Neural cell (in vitro differentiated cells): Measurements from ENCODE around the gene CEP89. TPM values are rescaled to one million over a fixed set of nuclear protein-coding genes. Genes with fewer than 3 reads are reported as not detected.

Experiments used
- H2AFZ ChIP-seq: fragments of 200-600, 300-800 bp; sonication (generic), shearing (Covaris generic); 2 replicates; pipeline ENCODE4 v1.6.0; 2014; ENCODE audit warnings: low read depth, mild to moderate bottlenecking, antibody characterized with exemption, low read length, moderate library complexity
- H3F3A ChIP-seq: fragments of 200-600 bp; shearing (Covaris generic); 2 replicates; pipeline ENCODE4 v1.6.1; 2016; ENCODE audit warnings: mild to moderate bottlenecking, moderate library complexity, mixed read lengths, antibody characterized with exemption, low read length; ENCODE audit not compliant: insufficient read depth, poor library complexity, severe bottlenecking
- H3K27ac ChIP-seq: fragments of 200-600, 300-800 bp; sonication (generic), shearing (Covaris generic); 2 replicates; pipeline ENCODE4 v1.5.1; 2014; ENCODE audit warnings: mild to moderate bottlenecking, low read length, moderate library complexity
- H3K27me3 ChIP-seq: fragments of 300-800, 200-600 bp; sonication (generic), shearing (Covaris generic); 2 replicates; pipeline ENCODE4 v1.6.0; 2014; ENCODE audit warnings: mild to moderate bottlenecking, low read depth, low read length, moderate library complexity; ENCODE audit not compliant: insufficient read depth
- H3K36me3 ChIP-seq: fragments of 300-800, 200-600 bp; sonication (generic), shearing (Covaris generic); 2 replicates; pipeline ENCODE4 v1.5.1; 2014; ENCODE audit warnings: mild to moderate bottlenecking, antibody characterized with exemption, low read length, moderate library complexity; ENCODE audit not compliant: insufficient read depth
- H3K4me2 ChIP-seq: fragments of 300-800, 200-600 bp; sonication (generic), shearing (Covaris generic); 2 replicates; pipeline ENCODE4 v1.6.0; 2014; ENCODE audit warnings: mild to moderate bottlenecking, low read length
- H3K4me3 ChIP-seq: fragments of 300-800, 200-600 bp; sonication (generic), shearing (Covaris generic); 2 replicates; pipeline ENCODE4 v1.5.1; 2014; ENCODE audit warnings: mild to moderate bottlenecking, low read length, moderate library complexity
- H3K79me2 ChIP-seq: fragments of 200-600 bp; shearing (Covaris generic); replicated peaks from 2 replicates; pipeline ENCODE4 v1.6.0; 2014; ENCODE audit warnings: mild to moderate bottlenecking, low read length, moderate library complexity; ENCODE audit not compliant: insufficient read depth
- H3K9ac ChIP-seq: fragments of 300-800, 200-600 bp; sonication (generic), shearing (Covaris generic); 2 replicates; pipeline ENCODE4 v1.6.1; 2016; ENCODE audit warnings: mild to moderate bottlenecking, low read length, mixed read lengths
- H3K9me2 ChIP-seq: fragments of 200-600 bp; shearing (Covaris generic); 2 replicates; pipeline ENCODE4 v1.6.1; 2016; ENCODE audit warnings: mild to moderate bottlenecking, low read length, mixed read lengths; ENCODE audit not compliant: insufficient read depth
- H3K9me3 ChIP-seq: fragments of 200-600, 300-800 bp; sonication (generic), shearing (Covaris generic); 2 replicates; pipeline ENCODE4 v1.6.1; 2016; ENCODE audit warnings: mild to moderate bottlenecking, mixed run types, low read length, moderate library complexity, mixed read lengths
- H4K20me1 ChIP-seq: fragments of 200-600 bp; shearing (Covaris generic); 2 replicates; pipeline ENCODE4 v1.6.1; 2016; ENCODE audit warnings: mild to moderate bottlenecking, mixed run types; ENCODE audit not compliant: insufficient read depth
- EP300 ChIP-seq: fragments of 450-650 bp; conservative IDR thresholded peaks from 2 replicates; pipeline ENCODE4 v1.6.1; 2014; ENCODE audit warnings: antibody characterized with exemption, mild to moderate bottlenecking, moderate library complexity; ENCODE audit not compliant: poor library complexity, severe bottlenecking
- EZH2 ChIP-seq: fragments of 200-600, 300-800 bp; shearing (Covaris generic), sonication (generic); IDR thresholded peaks from 2 replicates; pipeline ENCODE4 v1.6.1; 2014; ENCODE audit warnings: antibody characterized with exemption, low read length, borderline replicate concordance, mild to moderate bottlenecking; ENCODE audit not compliant: insufficient read depth, poor library complexity, severe bottlenecking
- MXI1 ChIP-seq: fragments of 450-650 bp; conservative IDR thresholded peaks from 2 replicates; pipeline ENCODE4 v1.6.1; 2014; ENCODE audit warnings: antibody characterized with exemption, mild to moderate bottlenecking; ENCODE audit not compliant: poor library complexity, severe bottlenecking
- POLR2AphosphoS5 ChIP-seq: IDR thresholded peaks from 2 replicates; pipeline ENCODE4 v1.6.1; 2012
- RAD21 ChIP-seq: fragments of 450-650 bp; conservative IDR thresholded peaks from 2 replicates; pipeline ENCODE4 v1.6.1; 2014; ENCODE audit warnings: antibody characterized with exemption, mild to moderate bottlenecking, moderate library complexity
- SMC3 ChIP-seq: fragments of 450-650 bp; conservative IDR thresholded peaks from 2 replicates; pipeline ENCODE4 v1.6.1; 2014; ENCODE audit warnings: antibody characterized with exemption, mild to moderate bottlenecking, moderate library complexity; ENCODE audit not compliant: poor library complexity
- TAF1 ChIP-seq: IDR thresholded peaks from 2 replicates; pipeline ENCODE4 v1.6.1; 2012; ENCODE audit warnings: low read depth
- polyA plus RNA-seq: library from polyadenylated mRNA; depleted of rRNA; stranded (reverse); fragments of >200 nt; gene quantifications from 2 replicates; pipeline ENCODE4 v1.2.3, GENCODE V29; 2014
- TF ChIP-seq, protein P1 (sequence below): IDR thresholded peaks from 2 replicates; pipeline ENCODE4 v1.6.1; 2012; ENCODE audit warnings: borderline replicate concordance
- TF ChIP-seq, protein P2 (sequence below): fragments of 450-650 bp; IDR thresholded peaks from 2 replicates; pipeline ENCODE4 v1.5.1; 2014; ENCODE audit warnings: antibody characterized with exemption, mild to moderate bottlenecking, moderate library complexity; ENCODE audit not compliant: poor library complexity, severe bottlenecking

CEP89 gene
- polyA plus RNA-seq, 1 donor from 2014 or later, result 24.1 TPM

DNA sequence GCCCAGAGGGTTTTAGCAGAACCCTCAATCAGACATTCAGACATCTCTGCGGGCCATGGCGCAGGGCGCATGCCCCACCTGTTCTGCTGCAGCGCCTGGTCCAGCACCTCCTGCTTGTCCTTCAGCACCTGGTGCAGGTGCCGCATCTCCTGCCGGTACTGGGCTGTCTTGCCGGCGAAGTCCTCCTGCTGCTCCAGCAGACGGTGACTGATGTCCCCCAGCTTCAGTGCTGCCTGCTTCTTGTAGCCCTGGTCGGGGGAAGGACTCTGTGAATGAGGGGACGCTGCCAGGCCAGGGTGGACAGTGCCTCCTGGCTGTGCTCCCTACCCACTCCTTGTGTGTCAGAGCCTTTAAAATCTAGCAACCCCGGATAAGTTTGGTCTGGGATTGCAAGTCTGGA lies 90.0 kb downstream of the CEP89 start:
- Histone ChIP-seq H3K36me3 (no peaks in the 10 kb centered on the region), H2AFZ (no peak overlapping the region)

DNA sequence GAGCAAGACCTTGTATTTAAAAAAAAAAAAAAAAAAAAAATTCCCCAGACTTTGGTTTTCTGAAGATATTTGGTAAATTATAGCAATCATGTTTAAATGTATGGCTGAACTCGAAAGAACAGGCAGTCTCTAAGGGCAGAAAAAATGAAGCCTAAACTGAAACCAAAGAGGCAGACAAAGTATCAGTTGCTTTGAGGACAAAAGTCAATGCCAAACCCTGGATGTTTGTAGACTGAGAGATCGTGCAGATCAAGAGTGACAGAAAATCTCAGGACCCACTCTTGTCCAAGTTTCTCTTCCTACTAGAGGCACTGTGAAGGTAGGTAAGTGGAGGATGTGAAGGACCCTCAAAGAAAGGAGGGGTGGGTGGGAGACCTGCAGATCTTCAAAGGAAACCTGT lies 91.1 kb downstream of the CEP89 start:
- no peaks in the 10 kb centered on the region for H3K9me3 ChIP-seq
- H2AFZ ChIP-seq, result no peak overlapping the region
- no peaks in the 10 kb centered on the region for H3K9me2 ChIP-seq
- no peak overlapping the region for H3K4me2 ChIP-seq
- no peaks in the 10 kb centered on the region for H4K20me1 ChIP-seq
- H3K79me2 ChIP-seq, result no peaks in the 10 kb centered on the region
- no peak overlapping the region for H3K4me3 ChIP-seq
- H3F3A ChIP-seq, result no peaks in the 10 kb centered on the region
- H3K27me3 ChIP-seq, result no peaks in the 10 kb centered on the region
- H3K27ac ChIP-seq, result no peak overlapping the region
- H3K36me3 ChIP-seq, result no peaks in the 10 kb centered on the region
- no peak overlapping the region for H3K9ac ChIP-seq
- TF ChIP-seq EP300, result no peak
- TF ChIP-seq, protein P1, sequence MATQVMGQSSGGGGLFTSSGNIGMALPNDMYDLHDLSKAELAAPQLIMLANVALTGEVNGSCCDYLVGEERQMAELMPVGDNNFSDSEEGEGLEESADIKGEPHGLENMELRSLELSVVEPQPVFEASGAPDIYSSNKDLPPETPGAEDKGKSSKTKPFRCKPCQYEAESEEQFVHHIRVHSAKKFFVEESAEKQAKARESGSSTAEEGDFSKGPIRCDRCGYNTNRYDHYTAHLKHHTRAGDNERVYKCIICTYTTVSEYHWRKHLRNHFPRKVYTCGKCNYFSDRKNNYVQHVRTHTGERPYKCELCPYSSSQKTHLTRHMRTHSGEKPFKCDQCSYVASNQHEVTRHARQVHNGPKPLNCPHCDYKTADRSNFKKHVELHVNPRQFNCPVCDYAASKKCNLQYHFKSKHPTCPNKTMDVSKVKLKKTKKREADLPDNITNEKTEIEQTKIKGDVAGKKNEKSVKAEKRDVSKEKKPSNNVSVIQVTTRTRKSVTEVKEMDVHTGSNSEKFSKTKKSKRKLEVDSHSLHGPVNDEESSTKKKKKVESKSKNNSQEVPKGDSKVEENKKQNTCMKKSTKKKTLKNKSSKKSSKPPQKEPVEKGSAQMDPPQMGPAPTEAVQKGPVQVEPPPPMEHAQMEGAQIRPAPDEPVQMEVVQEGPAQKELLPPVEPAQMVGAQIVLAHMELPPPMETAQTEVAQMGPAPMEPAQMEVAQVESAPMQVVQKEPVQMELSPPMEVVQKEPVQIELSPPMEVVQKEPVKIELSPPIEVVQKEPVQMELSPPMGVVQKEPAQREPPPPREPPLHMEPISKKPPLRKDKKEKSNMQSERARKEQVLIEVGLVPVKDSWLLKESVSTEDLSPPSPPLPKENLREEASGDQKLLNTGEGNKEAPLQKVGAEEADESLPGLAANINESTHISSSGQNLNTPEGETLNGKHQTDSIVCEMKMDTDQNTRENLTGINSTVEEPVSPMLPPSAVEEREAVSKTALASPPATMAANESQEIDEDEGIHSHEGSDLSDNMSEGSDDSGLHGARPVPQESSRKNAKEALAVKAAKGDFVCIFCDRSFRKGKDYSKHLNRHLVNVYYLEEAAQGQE, result no peak
- no peak for TF ChIP-seq POLR2AphosphoS5
- no peak for TF ChIP-seq SMC3
- TF ChIP-seq, protein P2, sequence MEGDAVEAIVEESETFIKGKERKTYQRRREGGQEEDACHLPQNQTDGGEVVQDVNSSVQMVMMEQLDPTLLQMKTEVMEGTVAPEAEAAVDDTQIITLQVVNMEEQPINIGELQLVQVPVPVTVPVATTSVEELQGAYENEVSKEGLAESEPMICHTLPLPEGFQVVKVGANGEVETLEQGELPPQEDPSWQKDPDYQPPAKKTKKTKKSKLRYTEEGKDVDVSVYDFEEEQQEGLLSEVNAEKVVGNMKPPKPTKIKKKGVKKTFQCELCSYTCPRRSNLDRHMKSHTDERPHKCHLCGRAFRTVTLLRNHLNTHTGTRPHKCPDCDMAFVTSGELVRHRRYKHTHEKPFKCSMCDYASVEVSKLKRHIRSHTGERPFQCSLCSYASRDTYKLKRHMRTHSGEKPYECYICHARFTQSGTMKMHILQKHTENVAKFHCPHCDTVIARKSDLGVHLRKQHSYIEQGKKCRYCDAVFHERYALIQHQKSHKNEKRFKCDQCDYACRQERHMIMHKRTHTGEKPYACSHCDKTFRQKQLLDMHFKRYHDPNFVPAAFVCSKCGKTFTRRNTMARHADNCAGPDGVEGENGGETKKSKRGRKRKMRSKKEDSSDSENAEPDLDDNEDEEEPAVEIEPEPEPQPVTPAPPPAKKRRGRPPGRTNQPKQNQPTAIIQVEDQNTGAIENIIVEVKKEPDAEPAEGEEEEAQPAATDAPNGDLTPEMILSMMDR, result no peak
- TF ChIP-seq MXI1, result no peak
- no peak for TF ChIP-seq TAF1
- TF ChIP-seq RAD21, result no peak
- no peak for TF ChIP-seq EZH2

More for the DNA sequence above, 90.0 kb downstream of the CEP89 start:
- TF ChIP-seq EP300 (no peak), RAD21 (no peak), TAF1 (no peak), EZH2 (no peak), MXI1 (no peak), POLR2AphosphoS5 (no peak), SMC3 (no peak)
- TF ChIP-seq, protein P1, result no peak
- TF ChIP-seq, protein P2, result no peak
- no peaks in the 10 kb centered on the region for H3F3A ChIP-seq
- H3K4me2 ChIP-seq, result no peak overlapping the region
- no peaks in the 10 kb centered on the region for H3K27me3 ChIP-seq
- no peaks in the 10 kb centered on the region for H3K9me3 ChIP-seq
- no peak overlapping the region for H3K27ac ChIP-seq
- H3K79me2 ChIP-seq, result no peaks in the 10 kb centered on the region
- no peak overlapping the region for H3K9ac ChIP-seq
- H3K4me3 ChIP-seq, result no peak overlapping the region
- no peaks in the 10 kb centered on the region for H4K20me1 ChIP-seq
- no peaks in the 10 kb centered on the region for H3K9me2 ChIP-seq
